ENCODE results near the gene C12orf43. TPM values are rescaled to one million over a fixed set of nuclear protein-coding genes. Genes with fewer than 3 reads are reported as not detected.

The C12orf43 gene
- polyA plus RNA-seq, 1 donor (not counting 4 experiments of a cell fraction or from before 2014, with no cell fraction given): 12.8 TPM

DNA sequence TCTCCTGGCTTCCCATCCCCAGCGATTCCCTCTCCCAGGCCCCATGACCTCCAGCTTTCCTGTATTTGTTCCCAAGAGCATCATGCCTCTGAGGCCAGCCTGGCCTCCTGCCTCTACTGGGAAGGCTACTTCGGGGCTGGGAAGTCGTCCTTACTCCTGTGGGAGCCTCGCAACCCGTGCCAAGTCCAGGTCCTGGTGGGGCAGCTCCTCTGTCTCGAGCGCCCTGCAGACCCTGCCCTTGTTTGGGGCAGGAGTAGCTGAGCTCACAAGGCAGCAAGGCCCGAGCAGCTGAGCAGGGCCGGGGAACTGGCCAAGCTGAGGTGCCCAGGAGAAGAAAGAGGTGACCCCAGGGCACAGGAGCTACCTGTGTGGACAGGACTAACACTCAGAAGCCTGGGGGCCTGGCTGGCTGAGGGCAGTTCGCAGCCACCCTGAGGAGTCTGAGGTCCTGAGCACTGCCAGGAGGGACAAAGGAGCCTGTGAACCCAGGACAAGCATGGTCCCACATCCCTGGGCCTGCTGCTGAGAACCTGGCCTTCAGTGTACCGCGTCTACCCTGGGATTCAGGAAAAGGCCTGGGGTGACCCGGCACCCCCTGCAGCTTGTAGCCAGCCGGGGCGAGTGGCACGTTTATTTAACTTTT lies 14.3 kb downstream of the C12orf43 start:
- TF ChIP-seq EZH2 (IDR thresholded peaks at IDR 0.05; ENCODE audit: low read length): no peak
- TF ChIP-seq, protein P1, sequence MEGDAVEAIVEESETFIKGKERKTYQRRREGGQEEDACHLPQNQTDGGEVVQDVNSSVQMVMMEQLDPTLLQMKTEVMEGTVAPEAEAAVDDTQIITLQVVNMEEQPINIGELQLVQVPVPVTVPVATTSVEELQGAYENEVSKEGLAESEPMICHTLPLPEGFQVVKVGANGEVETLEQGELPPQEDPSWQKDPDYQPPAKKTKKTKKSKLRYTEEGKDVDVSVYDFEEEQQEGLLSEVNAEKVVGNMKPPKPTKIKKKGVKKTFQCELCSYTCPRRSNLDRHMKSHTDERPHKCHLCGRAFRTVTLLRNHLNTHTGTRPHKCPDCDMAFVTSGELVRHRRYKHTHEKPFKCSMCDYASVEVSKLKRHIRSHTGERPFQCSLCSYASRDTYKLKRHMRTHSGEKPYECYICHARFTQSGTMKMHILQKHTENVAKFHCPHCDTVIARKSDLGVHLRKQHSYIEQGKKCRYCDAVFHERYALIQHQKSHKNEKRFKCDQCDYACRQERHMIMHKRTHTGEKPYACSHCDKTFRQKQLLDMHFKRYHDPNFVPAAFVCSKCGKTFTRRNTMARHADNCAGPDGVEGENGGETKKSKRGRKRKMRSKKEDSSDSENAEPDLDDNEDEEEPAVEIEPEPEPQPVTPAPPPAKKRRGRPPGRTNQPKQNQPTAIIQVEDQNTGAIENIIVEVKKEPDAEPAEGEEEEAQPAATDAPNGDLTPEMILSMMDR (optimal IDR thresholded peaks at IDR 0.05 in 1 of 3, IDR thresholded peaks at IDR 0.05 in 1 of 3, conservative IDR thresholded peaks at IDR 0.05 in 1 of 3; ENCODE audit: extremely low read depth in 1 of 3, insufficient read depth in 2 of 3, low read length in 3 of 3): no peak
- dilution Hi-C loops (cut with MboI; ENCODE audit: extremely low pct_ligation_motif_present, low sequenced_read_pairs): no loop called here

DNA sequence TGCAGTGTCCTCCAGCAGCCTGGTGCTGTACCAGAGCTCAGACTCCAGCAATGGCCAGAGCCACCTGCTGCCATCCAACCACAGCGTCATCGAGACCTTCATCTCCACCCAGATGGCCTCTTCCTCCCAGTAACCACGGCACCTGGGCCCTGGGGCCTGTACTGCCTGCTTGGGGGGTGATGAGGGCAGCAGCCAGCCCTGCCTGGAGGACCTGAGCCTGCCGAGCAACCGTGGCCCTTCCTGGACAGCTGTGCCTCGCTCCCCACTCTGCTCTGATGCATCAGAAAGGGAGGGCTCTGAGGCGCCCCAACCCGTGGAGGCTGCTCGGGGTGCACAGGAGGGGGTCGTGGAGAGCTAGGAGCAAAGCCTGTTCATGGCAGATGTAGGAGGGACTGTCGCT lies 15.2 kb downstream of the C12orf43 start:
- Histone ChIP-seq H4K20me1 (ENCODE audit: control insufficient read depth, extremely low read depth, insufficient read depth, low read length) (no peaks in the 10 kb centered on the region), H3K4me3 (ENCODE audit: control insufficient read depth in 2 of 3, extremely low read depth in 1 of 3, insufficient read depth in 2 of 3, low read depth in 1 of 3, low read length in 3 of 3) (no peak overlapping the region), H2AFZ (ENCODE audit: control insufficient read depth, low read length) (no peak overlapping the region), H3K36me3 (ENCODE audit: control insufficient read depth in 2 of 2, extremely low read depth in 1 of 2, insufficient read depth in 2 of 2, low read length in 2 of 2) (peaks cover 10 to 16% of the 10 kb centered on the region in 2 experiments), H3K27me3 (ENCODE audit: control insufficient read depth, extremely low read depth, insufficient read depth, low read length) (no peaks in the 10 kb centered on the region), H3K9me1 (ENCODE audit: control insufficient read depth, extremely low read depth, insufficient read depth, low read length) (no peaks in the 10 kb centered on the region), H3K9me3 (ENCODE audit: control insufficient read depth, low read depth, low read length) (no peaks in the 10 kb centered on the region), H3K4me2 (ENCODE audit: control insufficient read depth, extremely low read depth, insufficient read depth, low read depth, low read length) (no peak overlapping the region), H3K4me1 (ENCODE audit: control insufficient read depth, extremely low read depth, insufficient read depth, low read length) (no peaks in the 10 kb centered on the region), H3K27ac (ENCODE audit: control insufficient read depth, insufficient read depth, low read length) (no peak overlapping the region), H3K79me2 (ENCODE audit: control insufficient read depth, insufficient read depth, low read length) (no peaks in the 10 kb centered on the region), H3K9ac (ENCODE audit: control insufficient read depth, extremely low read depth, insufficient read depth, low read length) (no peak overlapping the region)
- no peak for FAIRE-seq
- DNase-seq (ENCODE audit: low read depth, low spot score): no peak
- TF ChIP-seq, protein P1 (optimal IDR thresholded peaks at IDR 0.05 in 1 of 3, IDR thresholded peaks at IDR 0.05 in 1 of 3, conservative IDR thresholded peaks at IDR 0.05 in 1 of 3; ENCODE audit: extremely low read depth in 1 of 3, insufficient read depth in 2 of 3, low read length in 3 of 3): no peak
- no peak for TF ChIP-seq EZH2 (IDR thresholded peaks at IDR 0.05; ENCODE audit: low read length)
- dilution Hi-C loops (cut with MboI; ENCODE audit: extremely low pct_ligation_motif_present, low sequenced_read_pairs): no loop called here

More for the DNA sequence above, 14.3 kb downstream of the C12orf43 start:
- DNase-seq (ENCODE audit: low read depth, low spot score) (no peak), FAIRE-seq (no peak)
- Histone ChIP-seq H4K20me1 (ENCODE audit: control insufficient read depth, extremely low read depth, insufficient read depth, low read length) (no peaks in the 10 kb centered on the region), H2AFZ (ENCODE audit: control insufficient read depth, low read length) (no peak overlapping the region), H3K9ac (ENCODE audit: control insufficient read depth, extremely low read depth, insufficient read depth, low read length) (no peak overlapping the region), H3K79me2 (ENCODE audit: control insufficient read depth, insufficient read depth, low read length) (no peaks in the 10 kb centered on the region), H3K4me3 (ENCODE audit: control insufficient read depth in 2 of 3, extremely low read depth in 1 of 3, insufficient read depth in 2 of 3, low read depth in 1 of 3, low read length in 3 of 3) (no peak overlapping the region), H3K36me3 (ENCODE audit: control insufficient read depth in 2 of 2, extremely low read depth in 1 of 2, insufficient read depth in 2 of 2, low read length in 2 of 2) (peaks cover 13 to 16% of the 10 kb centered on the region in 2 experiments), H3K27ac (ENCODE audit: control insufficient read depth, insufficient read depth, low read length) (no peak overlapping the region), H3K4me2 (ENCODE audit: control insufficient read depth, extremely low read depth, insufficient read depth, low read depth, low read length) (no peak overlapping the region), H3K9me3 (ENCODE audit: control insufficient read depth, low read depth, low read length) (no peaks in the 10 kb centered on the region), H3K9me1 (ENCODE audit: control insufficient read depth, extremely low read depth, insufficient read depth, low read length) (no peaks in the 10 kb centered on the region), H3K4me1 (ENCODE audit: control insufficient read depth, extremely low read depth, insufficient read depth, low read length) (no peaks in the 10 kb centered on the region), H3K27me3 (ENCODE audit: control insufficient read depth, extremely low read depth, insufficient read depth, low read length) (no peaks in the 10 kb centered on the region)
